Peyer's patch (tissue), 4 donors: ENCODE measurements around the gene PIGP. TPM values are rescaled to one million over a fixed set of nuclear protein-coding genes. Genes with fewer than 3 reads are reported as not detected.
"Not testable (repeated sequence)": the region's sequence is repeated elsewhere in the genome, so short reads cannot be mapped to it uniquely, and the experiment has no call there.

Experiments used
- DNase-seq, 3 donors: peaks; one replicate each; pipeline ENCODE4 v3.0.0-alpha.2; 2017 to 2019
- H3K27ac ChIP-seq, 4 donors: fragments of 200-600 bp; sonication (generic); one replicate each; pipeline ENCODE4 v1.5.1; 2016 to 2019
- H3K27me3 ChIP-seq, 2 donors: fragments of 200-600 bp; sonication (generic); one replicate each; pipeline ENCODE4 v1.5.1; 2019
- H3K36me3 ChIP-seq, 3 donors: fragments of 200-600 bp; sonication (generic); one replicate each; pipeline ENCODE4 v1.5.1; 2016 to 2019
- H3K4me1 ChIP-seq, 4 donors: fragments of 200-600 bp; sonication (generic); one replicate each; pipeline ENCODE4 v1.5.1; 2016 to 2019
- H3K4me3 ChIP-seq, 4 donors: fragments of 200-600 bp; sonication (generic); 1 replicate in 3 of 4; 2 replicates in 1 of 4; pipeline ENCODE4 v1.5.1; 2016 to 2019; ENCODE audit warnings: mild to moderate bottlenecking in 1 of 4
- H3K9me3 ChIP-seq, 4 donors: fragments of 200-600 bp; sonication (generic); one replicate each; pipeline ENCODE4 v1.5.1; 2016 to 2019; ENCODE audit warnings: mild to moderate bottlenecking in 1 of 4
- POLR2A ChIP-seq, 2 donors: fragments of 450-650 bp; IDR thresholded peaks; one replicate each; pipeline ENCODE4 v1.5.1; 2017; ENCODE audit warnings: antibody characterized with exemption in 2 of 2, mild to moderate bottlenecking in 2 of 2, moderate library complexity in 2 of 2
- total RNA-seq, 4 donors: library from RNA; depleted of rRNA; stranded (reverse); fragments of >200 nt; gene quantifications; one replicate each; pipeline ENCODE4 v1.1.0, GENCODE V29; 2016
- TF ChIP-seq, protein P1 (sequence below), 6 experiments: fragments of 450-650 bp in 4 of 6; fragments of 200-600 bp in 2 of 6; sonication (generic) in 1 of 6; IDR thresholded peaks; one replicate each; pipeline ENCODE4 v1.5.1; 2017 to 2019; ENCODE audit warnings: antibody characterized with exemption in 6 of 6, mild to moderate bottlenecking in 3 of 6, moderate library complexity in 1 of 6

PIGP gene
- total RNA-seq, 4 donors from 2014 or later = 11.4 to 26.4 (median 12.7) TPM

DNA sequence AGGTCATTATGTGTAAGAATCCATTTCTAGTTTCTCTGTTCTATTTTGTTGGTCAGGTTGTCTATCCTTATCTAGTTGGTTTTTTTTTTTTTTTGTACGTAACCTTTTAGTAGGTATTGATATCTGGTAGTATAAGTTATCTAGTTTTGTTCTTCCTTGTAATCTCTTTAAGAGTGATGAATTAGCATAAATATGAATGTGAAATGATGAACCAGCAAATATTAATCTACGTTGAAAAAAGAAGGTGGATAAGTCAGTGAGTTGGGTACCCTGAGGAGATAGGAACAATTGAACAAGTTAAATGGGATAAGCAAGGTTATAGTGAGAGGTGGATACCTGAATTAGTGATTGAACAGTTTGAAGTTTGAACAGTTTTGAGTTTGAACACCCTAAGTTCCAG lies 34.1 kb upstream of the PIGP start:
- H3K4me1 ChIP-seq = no peaks in the 10 kb centered on the region
- H3K27ac ChIP-seq = no peak overlapping the region
- peaks cover 0 to 2% (median 0%) of the 10 kb centered on the region in 4 donors for H3K9me3 ChIP-seq
- no peak overlapping the region for H3K4me3 ChIP-seq
- TF ChIP-seq, protein P1, sequence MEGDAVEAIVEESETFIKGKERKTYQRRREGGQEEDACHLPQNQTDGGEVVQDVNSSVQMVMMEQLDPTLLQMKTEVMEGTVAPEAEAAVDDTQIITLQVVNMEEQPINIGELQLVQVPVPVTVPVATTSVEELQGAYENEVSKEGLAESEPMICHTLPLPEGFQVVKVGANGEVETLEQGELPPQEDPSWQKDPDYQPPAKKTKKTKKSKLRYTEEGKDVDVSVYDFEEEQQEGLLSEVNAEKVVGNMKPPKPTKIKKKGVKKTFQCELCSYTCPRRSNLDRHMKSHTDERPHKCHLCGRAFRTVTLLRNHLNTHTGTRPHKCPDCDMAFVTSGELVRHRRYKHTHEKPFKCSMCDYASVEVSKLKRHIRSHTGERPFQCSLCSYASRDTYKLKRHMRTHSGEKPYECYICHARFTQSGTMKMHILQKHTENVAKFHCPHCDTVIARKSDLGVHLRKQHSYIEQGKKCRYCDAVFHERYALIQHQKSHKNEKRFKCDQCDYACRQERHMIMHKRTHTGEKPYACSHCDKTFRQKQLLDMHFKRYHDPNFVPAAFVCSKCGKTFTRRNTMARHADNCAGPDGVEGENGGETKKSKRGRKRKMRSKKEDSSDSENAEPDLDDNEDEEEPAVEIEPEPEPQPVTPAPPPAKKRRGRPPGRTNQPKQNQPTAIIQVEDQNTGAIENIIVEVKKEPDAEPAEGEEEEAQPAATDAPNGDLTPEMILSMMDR (IDR thresholded peaks at IDR 0.05) = no peak
- no peak for TF ChIP-seq POLR2A (IDR thresholded peaks at IDR 0.05)
- H3K36me3 ChIP-seq = peaks cover 0 to 8% (median 0%) of the 10 kb centered on the region in 3 donors
- DNase-seq = no peak
- no peaks in the 10 kb centered on the region for H3K27me3 ChIP-seq

DNA sequence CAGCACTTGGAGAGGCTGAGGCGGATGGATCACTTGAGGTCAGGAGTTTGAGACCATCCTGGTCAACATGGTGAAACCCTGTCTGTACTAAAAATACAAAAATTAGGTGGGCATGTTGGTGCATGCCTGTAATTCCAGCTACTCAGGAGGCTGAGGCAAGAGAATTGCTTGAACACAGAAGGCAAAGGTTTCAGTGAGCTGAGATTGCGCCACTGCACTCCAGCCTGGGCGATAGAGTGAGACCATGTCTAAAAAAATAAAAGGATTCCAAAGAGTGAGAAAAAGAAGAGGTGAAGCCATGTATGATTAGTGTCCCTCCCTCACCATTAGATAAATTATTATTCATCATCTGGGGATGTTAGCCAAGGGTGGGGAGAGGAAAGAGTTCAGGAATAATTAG lies 29.9 kb upstream of the PIGP start:
- DNase-seq, H3K4me1 ChIP-seq, H3K27me3 ChIP-seq, H3K27ac ChIP-seq, H3K4me3 ChIP-seq, H3K9me3 ChIP-seq: not testable (repeated sequence)
- H3K36me3 ChIP-seq = peaks cover 0 to 16% (median 0%) of the 10 kb centered on the region in 3 donors

DNA sequence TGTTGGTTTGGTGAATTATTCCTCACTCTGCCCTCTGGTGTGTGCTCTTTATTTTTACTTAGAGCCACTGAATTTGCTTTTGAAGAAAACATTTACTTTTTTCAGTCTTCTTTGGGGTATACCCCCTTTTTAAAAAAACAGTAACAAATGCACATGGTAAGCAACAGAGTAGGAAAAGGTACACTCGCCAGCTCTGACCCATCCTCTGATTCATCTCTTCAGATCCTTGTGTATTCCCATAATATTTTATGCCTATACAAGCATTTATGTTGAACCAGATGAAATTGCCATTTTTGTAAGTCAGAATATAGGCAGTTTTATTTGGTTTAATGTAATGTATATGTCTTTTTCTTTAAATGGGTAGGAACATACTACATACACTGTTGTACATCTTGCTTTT lies 28.5 kb upstream of the PIGP start:
- DNase-seq = no peak
- H3K27ac ChIP-seq = no peak overlapping the region
- no peaks in the 10 kb centered on the region for H3K27me3 ChIP-seq
- peaks cover 0 to 30% (median 0%) of the 10 kb centered on the region in 3 donors for H3K36me3 ChIP-seq
- no peaks in the 10 kb centered on the region for H3K4me1 ChIP-seq
- no peak overlapping the region for H3K4me3 ChIP-seq
- H3K9me3 ChIP-seq = no peaks in the 10 kb centered on the region
- TF ChIP-seq POLR2A (IDR thresholded peaks at IDR 0.05) = no peak
- TF ChIP-seq, protein P1 (IDR thresholded peaks at IDR 0.05) = no peak

GRCh38 chr21:37100316-37100715 lies 27.4 kb upstream of the PIGP start:
- no peaks in the 10 kb centered on the region for H3K4me1 ChIP-seq
- no peaks in the 10 kb centered on the region for H3K9me3 ChIP-seq
- DNase-seq = no peak
- H3K36me3 ChIP-seq = peaks cover 0 to 36% (median 0%) of the 10 kb centered on the region in 3 donors
- H3K27ac ChIP-seq = no peak overlapping the region
- H3K27me3 ChIP-seq = no peaks in the 10 kb centered on the region
- H3K4me3 ChIP-seq = no peak overlapping the region
- TF ChIP-seq POLR2A (IDR thresholded peaks at IDR 0.05) = no peak
- TF ChIP-seq, protein P1 (IDR thresholded peaks at IDR 0.05) = no peak

- Histone ChIP-seq H3K9me3 (no peaks in the 10 kb centered on the region), H3K36me3 (peaks cover 0 to 36% (median 0%) of the 10 kb centered on the region in 3 donors), H3K4me3 (no peak overlapping the region), H3K27me3 (no peaks in the 10 kb centered on the region), H3K4me1 (no peaks in the 10 kb centered on the region), H3K27ac (no peak overlapping the region)
- TF ChIP-seq POLR2A (IDR thresholded peaks at IDR 0.05) = no peak
- TF ChIP-seq, protein P1 (IDR thresholded peaks at IDR 0.05) = no peak
- no peak for DNase-seq
Measured at GRCh38 chr21:37098751-37099150, 25.9 kb upstream of the PIGP start.

GRCh38 chr21:37095821-37096220 lies 22.9 kb upstream of the PIGP start:
- Histone ChIP-seq H3K4me1 (no peaks in the 10 kb centered on the region), H3K27ac (no peak overlapping the region), H3K27me3 (no peaks in the 10 kb centered on the region), H3K36me3 (peaks cover 0 to 36% (median 0%) of the 10 kb centered on the region in 3 donors), H3K4me3 (no peak overlapping the region), H3K9me3 (no peaks in the 10 kb centered on the region)
- TF ChIP-seq, protein P1 (IDR thresholded peaks at IDR 0.05) = no peak
- no peak for TF ChIP-seq POLR2A (IDR thresholded peaks at IDR 0.05)
- DNase-seq = no peak
